Measurements from ENCODE around the gene PAIP1. TPM values are rescaled to one million over a fixed set of nuclear protein-coding genes. Genes with fewer than 3 reads are reported as not detected.
"Not testable (repeated sequence)": the region's sequence is repeated elsewhere in the genome, so short reads cannot be mapped to it uniquely, and the experiment has no call there.

The PAIP1 gene
- total RNA-seq, 1 donor: 123 TPM

DNA sequence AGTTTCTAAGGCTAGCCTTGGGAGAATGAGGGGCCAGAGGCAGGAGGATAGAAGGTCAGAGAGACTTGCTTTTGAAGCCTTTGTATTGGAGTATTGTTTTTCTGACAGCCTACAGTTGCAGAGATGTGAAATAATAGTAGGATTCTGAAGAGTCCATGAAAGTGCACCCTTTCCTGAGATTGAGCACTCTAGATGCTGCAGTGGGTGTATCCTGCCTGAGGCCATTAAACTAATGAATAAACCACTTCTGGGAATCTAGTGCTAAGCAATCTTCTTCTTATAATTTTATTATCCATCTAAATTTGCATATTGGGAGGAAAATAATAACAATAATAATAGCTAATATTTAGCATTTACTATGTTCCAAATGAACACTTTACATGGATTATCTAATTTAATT is 26.8 kb upstream of the PAIP1 start:
- H3K4me3 ChIP-seq (ENCODE audit: low read depth, low read length): no peak overlapping the region
- no peak for TF ChIP-seq CTCF (IDR thresholded peaks at IDR 0.05; ENCODE audit: insufficient read depth, low read depth, low read length)
- no peak for DNase-seq (ENCODE audit: low read depth)

GRCh38 chr5:43582082-43583005 is 25.5 kb upstream of the PAIP1 start:
- TF ChIP-seq CTCF (IDR thresholded peaks at IDR 0.05; ENCODE audit: insufficient read depth, low read depth, low read length): no peak
- no peak for DNase-seq (ENCODE audit: low read depth)
- H3K4me3 ChIP-seq (ENCODE audit: low read depth, low read length): no peak overlapping the region

GRCh38 chr5:43581398-43581797 is 24.5 kb upstream of the PAIP1 start:
- no peak for TF ChIP-seq CTCF (IDR thresholded peaks at IDR 0.05; ENCODE audit: insufficient read depth, low read depth, low read length)
- DNase-seq (ENCODE audit: low read depth): no peak
- H3K4me3 ChIP-seq (ENCODE audit: low read depth, low read length): no peak overlapping the region

- DNase-seq (ENCODE audit: low read depth); H3K4me3 ChIP-seq (ENCODE audit: low read depth, low read length): not testable (repeated sequence)
These were observed 23.7 kb upstream of the PAIP1 start for GRCh38 chr5:43580402-43581210.

- TF ChIP-seq CTCF (IDR thresholded peaks at IDR 0.05; ENCODE audit: insufficient read depth, low read depth, low read length): no peak
- H3K4me3 ChIP-seq (ENCODE audit: low read depth, low read length): no peak overlapping the region
- DNase-seq (ENCODE audit: low read depth): no peak
These were observed 16.2 kb upstream of the PAIP1 start for GRCh38 chr5:43573058-43573457.

DNA sequence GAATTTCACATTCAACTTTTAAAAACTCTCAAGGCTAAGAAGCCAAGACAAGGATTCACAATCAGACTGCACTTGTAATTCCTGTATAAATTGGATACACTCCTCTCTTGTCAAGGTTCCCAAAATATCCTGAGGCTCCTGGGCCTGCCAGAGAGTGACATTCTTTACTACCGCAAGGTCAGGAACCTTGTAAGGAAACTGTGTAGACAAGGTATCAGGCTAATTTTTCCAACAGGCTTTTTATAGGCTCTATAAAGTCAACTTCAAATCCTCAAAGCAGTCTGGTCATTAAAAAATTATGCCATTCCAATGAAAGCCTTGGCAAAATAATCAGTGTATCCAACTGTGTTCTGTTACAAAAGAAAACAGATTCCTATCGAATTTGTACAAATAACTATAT is 15.5 kb upstream of the PAIP1 start:
- no peak for TF ChIP-seq CTCF (IDR thresholded peaks at IDR 0.05; ENCODE audit: insufficient read depth, low read depth, low read length)
- DNase-seq (ENCODE audit: low read depth): peak; percentile 34

GRCh38 chr5:43571237-43571636 is 14.4 kb upstream of the PAIP1 start:
- peak; percentile 63 for DNase-seq (ENCODE audit: low read depth)
- peak overlapping the region; percentile 50 for H3K4me3 ChIP-seq (ENCODE audit: low read depth, low read length)
- no peak for TF ChIP-seq CTCF (IDR thresholded peaks at IDR 0.05; ENCODE audit: insufficient read depth, low read depth, low read length)

More for the DNA sequence above, 15.5 kb upstream of the PAIP1 start:
- no peak overlapping the region for H3K4me3 ChIP-seq (ENCODE audit: low read depth, low read length)

All from fibroblast of villous mesenchyme (primary cell).